K562 (cell line): ENCODE results near the gene NF2. TPM values are rescaled to one million over a fixed set of nuclear protein-coding genes. Genes with fewer than 3 reads are reported as not detected.

Source experiments
- HNRNPLL ChIP-seq: fragments of 200-400 bp; formaldehyde crosslinking; IDR thresholded peaks from 2 replicates; pipeline ENCODE4 v1.6.1; 2017; ENCODE audit warnings: low read length, low read depth, mild to moderate bottlenecking; ENCODE audit not compliant: poor library complexity, severe bottlenecking
- MBD1 ChIP-seq: fragments of 250-450 bp; sonication (Bioruptor Pico); IDR thresholded peaks from 2 replicates; pipeline ENCODE4 v1.8.0; 2022; ENCODE audit warnings: inconsistent platforms
- MEIS2 ChIP-seq: fragments of 450-650 bp; IDR thresholded peaks from 2 replicates; pipeline ENCODE4 v1.6.1; 2014; ENCODE audit warnings: mild to moderate bottlenecking; ENCODE audit not compliant: partially characterized antibody
- REST ChIP-seq, 2 experiments: fragments of 450-650 bp; formaldehyde crosslinking in 1 of 2; IDR thresholded peaks; 2 replicates each; pipeline versions ENCODE4 v1.4.0 to v1.6.1; 2014 to 2020; ENCODE audit warnings: mild to moderate bottlenecking in 2 of 2, borderline replicate concordance in 1 of 2, low read depth in 1 of 2
- STAT5A ChIP-seq: IDR thresholded peaks from 2 replicates; pipeline ENCODE4 v1.6.1; 2012; ENCODE audit warnings: low read length, inconsistent platforms, borderline replicate concordance
- TFAP4 ChIP-seq: sonication (generic); formaldehyde crosslinking; IDR thresholded peaks from 2 replicates; pipeline ENCODE4 v1.8.0; 2022; ENCODE audit warnings: missing genetic modification reagents, mild to moderate bottlenecking, moderate library complexity, borderline replicate concordance
- WHSC1 ChIP-seq: IDR thresholded peaks from one replicate; pipeline ENCODE4 v1.6.1; 2012; ENCODE audit warnings: low read length, control low read depth, inconsistent platforms
- ZEB2 ChIP-seq: fragments of 450-650 bp; IDR thresholded peaks from 2 replicates; pipeline ENCODE4 v1.6.1; 2016
- polyA plus RNA-seq, 8 experiments: library from polyadenylated mRNA; depleted of rRNA in 4 of 8; stranded (reverse) in 5 of 8; unstranded in 3 of 8; fragments of >200 nt; fragmentation: Nextera tagmentation in 2 of 8; fragmentation: Illumina TruSeq in 1 of 8; extraction: Ambion mirVana in 2 of 8; extraction: Trizol in 1 of 8; gene quantifications; 2 replicates each; pipeline versions ENCODE4 v1.2.1 to v1.2.3, GENCODE V29; 2011 to 2014; ENCODE audit warnings: inconsistent platforms in 1 of 8, missing spikeins in 1 of 8
- total RNA-seq, 7 experiments: library from RNA; depleted of rRNA in 6 of 7; stranded (reverse); fragments of >200 nt in 6 of 7; fragmentation: Illumina TruSeq in 2 of 7; extraction: Trizol in 2 of 7; gene quantifications; 2 replicates each; pipeline versions ENCODE4 v1.2.1 to v1.2.3, GENCODE V29; 2011 to 2021; ENCODE audit warnings: low replicate concordance in 1 of 7
- TF ChIP-seq, protein P1 (sequence below), 3 experiments: IDR thresholded peaks in 2 of 3; conservative IDR thresholded peaks in 1 of 3; 2 replicates each; pipeline ENCODE4 v1.5.1; 2011 to 2012; ENCODE audit warnings: low read length in 3 of 3, mild to moderate bottlenecking in 3 of 3, control low read depth in 2 of 3, improper control_type of control experiment in 1 of 3, inconsistent platforms in 1 of 3, low read depth in 1 of 3, mixed read lengths in 1 of 3, moderate library complexity in 1 of 3; ENCODE audit not compliant: insufficient read depth in 2 of 3

NF2 gene
- total and polyA plus RNA-seq, 9 of the 15 experiments (the other 6 are each of a cell fraction or from before 2014, with no cell fraction given): 2.2 to 32.5 (median 15.2) TPM

- peak; percentile 54; the same call in 1 of the 2 replicates for TF ChIP-seq REST (IDR thresholded peaks at IDR 0.05; ENCODE audit: borderline replicate concordance)
- no peak for TF ChIP-seq REST (CRISPR knock-in tag; IDR thresholded peaks at IDR 0.05; ENCODE audit: low read depth)
- TF ChIP-seq, protein P1, sequence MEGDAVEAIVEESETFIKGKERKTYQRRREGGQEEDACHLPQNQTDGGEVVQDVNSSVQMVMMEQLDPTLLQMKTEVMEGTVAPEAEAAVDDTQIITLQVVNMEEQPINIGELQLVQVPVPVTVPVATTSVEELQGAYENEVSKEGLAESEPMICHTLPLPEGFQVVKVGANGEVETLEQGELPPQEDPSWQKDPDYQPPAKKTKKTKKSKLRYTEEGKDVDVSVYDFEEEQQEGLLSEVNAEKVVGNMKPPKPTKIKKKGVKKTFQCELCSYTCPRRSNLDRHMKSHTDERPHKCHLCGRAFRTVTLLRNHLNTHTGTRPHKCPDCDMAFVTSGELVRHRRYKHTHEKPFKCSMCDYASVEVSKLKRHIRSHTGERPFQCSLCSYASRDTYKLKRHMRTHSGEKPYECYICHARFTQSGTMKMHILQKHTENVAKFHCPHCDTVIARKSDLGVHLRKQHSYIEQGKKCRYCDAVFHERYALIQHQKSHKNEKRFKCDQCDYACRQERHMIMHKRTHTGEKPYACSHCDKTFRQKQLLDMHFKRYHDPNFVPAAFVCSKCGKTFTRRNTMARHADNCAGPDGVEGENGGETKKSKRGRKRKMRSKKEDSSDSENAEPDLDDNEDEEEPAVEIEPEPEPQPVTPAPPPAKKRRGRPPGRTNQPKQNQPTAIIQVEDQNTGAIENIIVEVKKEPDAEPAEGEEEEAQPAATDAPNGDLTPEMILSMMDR (IDR thresholded peaks at IDR 0.05 in 2 of 3, conservative IDR thresholded peaks at IDR 0.05 in 1 of 3; ENCODE audit: insufficient read depth in 2 of 3, low read depth in 1 of 3, low read length in 3 of 3): peak; percentile 51 to 63 (median 55)
- TF ChIP-seq TFAP4 (CRISPR knock-in tag): peak; percentile 81; the same call in 1 of the 2 replicates
- 0 out of 2 replicates have a peak, but pooled peaks have one; percentile 19 for TF ChIP-seq ZEB2
- TF ChIP-seq MEIS2: peak; percentile 41
- TF ChIP-seq HNRNPLL: peak; percentile 69
- TF ChIP-seq WHSC1: no peak
- TF ChIP-seq MBD1 (CRISPR knock-in tag): no peak
- TF ChIP-seq STAT5A: peak; percentile 36; the same call in 1 of the 2 replicates
Observed at GRCh38 chr22:29701155-29701999, 97.9 kb downstream of the NF2 start (continued).
